C4-2B (cell line): ENCODE results near the gene PRDM8.

Source experiments
- CTCF ChIP-seq: fragments of 450-650 bp; conservative IDR thresholded peaks from 2 replicates; pipeline ENCODE4 v1.5.1; 2017; ENCODE audit warnings: mild to moderate bottlenecking
- ZFX ChIP-seq: fragments of 450-650 bp; IDR thresholded peaks from 2 replicates; pipeline ENCODE4 v1.6.1; 2017

- TF ChIP-seq CTCF (peak; percentile 35), ZFX (no peak)
Observed at GRCh38 chr4:80221161-80221560, 23.9 kb downstream of the PRDM8 start.
